Activated T-cell treated with anti-CD3 and anti-CD28 coated beads, Interleukin-2, amount 50 U/mL, for 24 hours (primary cell): Measurements from ENCODE around the gene CCDC169.
"Not testable (repeated sequence)": the region's sequence is repeated elsewhere in the genome, so short reads cannot be mapped to it uniquely, and the experiment has no call there.

Experiments
- DNase-seq: peaks from one replicate; pipeline ENCODE4 v3.0.0-alpha.2; 2020
- H3K27ac Mint-ChIP-seq: 2 replicates; pipeline ENCODE4 v1.8.0; 2020; ENCODE audit warnings: mild to moderate bottlenecking, mixed read lengths
- H3K27me3 Mint-ChIP-seq: 2 replicates; pipeline ENCODE4 v1.8.0; 2020; ENCODE audit warnings: mixed read lengths
- H3K36me3 Mint-ChIP-seq: 2 replicates; pipeline ENCODE4 v1.8.0; 2020; ENCODE audit warnings: low read depth, mixed read lengths
- H3K4me1 Mint-ChIP-seq: 2 replicates; pipeline ENCODE4 v1.8.0; 2020; ENCODE audit warnings: low read depth, mixed read lengths
- H3K4me3 Mint-ChIP-seq: 2 replicates; pipeline ENCODE4 v1.8.0; 2020; ENCODE audit warnings: mild to moderate bottlenecking, moderate library complexity, mixed read lengths
- H3K9me3 Mint-ChIP-seq: 2 replicates; pipeline ENCODE4 v1.8.0; 2020; ENCODE audit warnings: mixed read lengths

The CCDC169 gene

GRCh38 chr13:36297366-36298338 lies at the start of gene CCDC169:
Gene CCDC169 (minus strand): TSS chr13:36297814. CDS start chr13:36297719, 95 bp downstream.
- DNase-seq = peak; percentile 71
- H3K4me1 Mint-ChIP-seq = peaks cover 16% of the 10 kb centered on the region
- H3K4me3 Mint-ChIP-seq = peak within 1 kb of the TSS; percentile 83
- H3K36me3 Mint-ChIP-seq = no peaks in the 10 kb centered on the region
- H3K27ac Mint-ChIP-seq = peak within 1 kb of the TSS; percentile 71
- peaks cover 36% of the 10 kb centered on the region for H3K27me3 Mint-ChIP-seq
- H3K9me3 Mint-ChIP-seq = no peaks in the 10 kb centered on the region

GRCh38 chr13:36346222-36347083 lies 48.8 kb upstream of the CCDC169 start, which contains the start of gene SPART:
Gene SPART (minus strand): TSS chr13:36346394. CDS start chr13:36335830, 10,564 bp downstream.
- DNase-seq = peak; percentile 87
- H3K27me3 Mint-ChIP-seq = peaks cover 2% of the 10 kb centered on the region
- H3K27ac Mint-ChIP-seq = peak within 1 kb of the TSS; percentile 94
- peaks cover 36% of the 10 kb centered on the region for H3K4me1 Mint-ChIP-seq
- peaks cover 5% of the 10 kb centered on the region for H3K36me3 Mint-ChIP-seq
- peak within 1 kb of the TSS; percentile 84 for H3K4me3 Mint-ChIP-seq
- no peaks in the 10 kb centered on the region for H3K9me3 Mint-ChIP-seq

DNA sequence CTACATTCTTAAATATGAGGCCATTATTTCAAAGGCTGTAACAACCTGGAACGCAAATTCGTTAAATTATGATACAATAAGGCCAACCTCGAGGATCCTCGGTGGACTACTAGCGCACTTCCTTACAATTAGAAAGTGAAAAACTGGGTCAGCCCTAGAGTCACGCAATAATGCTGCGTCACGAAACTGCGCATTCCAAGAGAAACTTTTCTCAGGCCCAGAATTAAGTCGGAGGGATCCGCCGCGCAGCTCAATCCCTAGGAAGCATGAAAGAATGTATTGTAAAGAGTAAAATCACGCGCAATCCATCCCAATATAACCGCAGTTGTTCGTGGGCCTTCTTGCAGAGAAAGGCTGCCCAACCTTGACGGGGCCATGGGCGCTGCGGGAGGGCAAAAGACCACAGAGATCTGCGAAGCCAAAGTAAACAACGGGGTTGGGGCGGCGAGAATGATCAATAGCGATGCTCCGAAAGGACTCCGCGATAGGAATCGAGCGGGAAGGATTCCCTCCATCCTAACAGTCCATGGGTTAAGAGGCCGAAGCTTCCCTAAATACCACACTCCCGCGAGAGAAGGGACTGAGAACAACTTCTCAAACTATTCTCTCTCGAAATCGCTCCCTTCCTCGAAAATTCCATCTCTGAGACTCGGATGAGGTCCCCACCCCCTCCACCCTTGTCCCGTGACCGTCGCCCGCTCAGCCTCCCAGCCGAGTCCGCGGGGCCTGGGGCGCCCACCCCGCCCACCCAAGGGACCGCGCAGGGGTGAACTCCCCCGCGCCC lies 48.0 kb upstream of the CCDC169 start:
- Mint-ChIP-seq H3K4me3 (peak overlapping the region; percentile 84), H3K36me3 (peaks cover 5% of the 10 kb centered on the region), H3K27ac (peak overlapping the region; percentile 94), H3K9me3 (no peaks in the 10 kb centered on the region), H3K4me1 (peaks cover 41% of the 10 kb centered on the region), H3K27me3 (peaks cover 2% of the 10 kb centered on the region)
- peak; percentile 59 for DNase-seq

DNA sequence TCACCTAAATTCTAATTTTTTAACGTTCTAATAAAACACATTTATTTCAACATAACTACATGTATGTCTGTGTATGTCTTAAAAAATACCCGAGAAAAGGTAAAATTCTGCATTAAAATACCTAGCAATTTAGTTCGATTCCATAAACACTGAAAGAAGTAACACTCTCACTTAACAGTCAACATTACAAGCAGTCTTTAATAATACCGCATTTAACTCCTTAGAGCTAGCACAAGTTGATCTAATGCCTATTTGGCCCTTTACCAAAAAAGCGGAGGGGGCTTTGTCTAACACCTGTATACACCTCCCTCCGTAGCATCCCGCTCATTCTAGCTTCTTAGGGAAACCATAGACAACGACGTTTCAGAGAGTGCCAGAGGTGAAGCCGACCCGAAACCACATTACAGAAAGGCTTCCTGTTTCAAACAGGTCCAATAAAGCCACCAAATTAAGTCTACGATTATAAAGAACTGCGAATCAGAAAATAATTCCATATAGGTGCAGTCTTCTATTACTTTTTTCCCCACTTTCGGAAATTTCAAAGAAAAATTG lies 47.3 kb upstream of the CCDC169 start:
- DNase-seq = no peak
- peaks cover 43% of the 10 kb centered on the region for H3K4me1 Mint-ChIP-seq
- H3K27ac Mint-ChIP-seq = peak overlapping the region; percentile 94
- H3K4me3 Mint-ChIP-seq = peak overlapping the region; percentile 84
- H3K36me3 Mint-ChIP-seq = peaks cover 5% of the 10 kb centered on the region
- H3K9me3 Mint-ChIP-seq = no peaks in the 10 kb centered on the region
- peaks cover 2% of the 10 kb centered on the region for H3K27me3 Mint-ChIP-seq

DNA sequence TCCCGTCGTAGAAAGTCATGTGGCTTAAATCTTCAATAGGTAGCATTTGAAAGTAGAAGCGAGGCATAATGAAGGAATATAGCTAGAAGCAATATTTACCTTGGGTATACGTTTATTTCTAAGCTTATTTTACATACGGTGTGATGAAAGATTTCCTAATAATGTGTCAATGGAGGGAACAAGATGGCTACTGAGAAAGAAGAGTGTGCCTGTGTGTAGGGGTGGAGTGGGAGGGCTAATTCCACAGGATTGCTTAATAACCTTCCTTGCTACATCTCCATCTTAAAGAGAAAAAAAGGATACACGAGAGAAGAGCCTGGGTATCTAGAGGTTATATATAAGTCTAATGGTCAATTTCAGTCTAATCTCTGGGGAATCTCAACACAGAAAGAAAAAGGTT lies 46.6 kb upstream of the CCDC169 start:
- peaks cover 43% of the 10 kb centered on the region for H3K4me1 Mint-ChIP-seq
- H3K9me3 Mint-ChIP-seq = no peaks in the 10 kb centered on the region
- H3K36me3 Mint-ChIP-seq = peaks cover 5% of the 10 kb centered on the region
- DNase-seq = no peak
- H3K27ac Mint-ChIP-seq = no peak overlapping the region
- H3K27me3 Mint-ChIP-seq = peaks cover 2% of the 10 kb centered on the region
- H3K4me3 Mint-ChIP-seq = peak overlapping the region; percentile 84

DNA sequence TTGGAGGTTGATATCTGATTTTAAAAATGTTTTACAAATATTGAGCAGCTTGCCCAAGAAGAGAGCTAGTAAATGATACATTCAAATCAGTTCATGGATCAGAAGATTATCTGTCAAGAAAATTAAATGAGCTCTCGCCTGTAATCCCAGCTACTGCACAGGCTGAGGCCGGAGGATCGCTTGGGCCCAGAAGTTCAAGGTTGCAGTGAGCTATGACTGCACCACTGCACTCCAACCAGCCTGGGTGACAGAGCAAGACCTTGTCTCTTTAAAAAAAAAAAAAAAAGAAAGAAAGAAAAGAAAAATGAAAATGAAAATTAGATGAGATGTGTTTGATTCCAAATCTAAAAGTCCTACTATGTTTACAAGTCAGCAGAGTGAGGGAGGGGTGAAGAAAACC lies 46.2 kb upstream of the CCDC169 start:
- no peaks in the 10 kb centered on the region for H3K9me3 Mint-ChIP-seq
- DNase-seq = no peak
- H3K36me3 Mint-ChIP-seq = peaks cover 5% of the 10 kb centered on the region
- peaks cover 2% of the 10 kb centered on the region for H3K27me3 Mint-ChIP-seq
- H3K4me1 Mint-ChIP-seq = peaks cover 47% of the 10 kb centered on the region
- peak overlapping the region; percentile 84 for H3K4me3 Mint-ChIP-seq
- no peak overlapping the region for H3K27ac Mint-ChIP-seq

DNA sequence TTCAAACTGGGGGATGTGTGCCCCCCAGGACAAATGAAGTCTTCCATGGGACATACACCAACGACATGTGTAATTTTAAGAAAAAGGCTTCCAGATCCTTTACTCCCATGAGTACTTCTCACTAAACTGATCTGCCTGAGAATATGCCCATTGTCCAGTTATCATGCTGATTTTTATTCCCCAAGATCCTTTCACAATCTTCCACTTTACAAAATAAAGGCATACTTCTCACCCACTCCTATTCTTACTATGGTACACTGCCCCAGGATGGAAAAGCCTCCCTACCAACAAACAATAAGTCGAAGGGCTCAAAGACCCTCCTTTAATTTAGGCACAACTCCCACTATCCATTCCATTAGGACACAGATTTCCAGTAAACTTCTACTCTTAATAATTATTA lies 45.1 kb upstream of the CCDC169 start:
- DNase-seq = no peak
- Mint-ChIP-seq H3K4me1 (peaks cover 55% of the 10 kb centered on the region), H3K27ac (no peak overlapping the region), H3K9me3 (no peaks in the 10 kb centered on the region), H3K36me3 (peaks cover 8% of the 10 kb centered on the region), H3K27me3 (peaks cover 2% of the 10 kb centered on the region), H3K4me3 (no peak overlapping the region)

DNA sequence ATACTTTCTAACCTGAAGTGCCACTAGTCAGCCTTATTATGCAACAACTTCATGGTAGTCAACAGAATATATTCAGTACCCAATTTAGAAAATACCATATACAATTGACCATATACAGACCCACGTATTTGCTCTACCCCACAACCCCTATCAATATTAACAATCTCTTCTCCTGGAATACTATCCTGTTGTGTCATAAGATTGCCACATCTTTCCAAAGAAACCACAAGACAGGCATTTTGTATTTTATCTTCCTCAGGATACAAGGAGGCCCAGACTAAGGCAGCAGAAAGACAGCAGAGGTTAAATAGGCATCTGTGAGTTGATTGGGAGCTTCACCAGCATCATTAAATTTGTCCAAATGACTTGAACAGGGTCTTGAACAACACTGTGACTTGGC lies 44.1 kb upstream of the CCDC169 start:
- no peak for DNase-seq
- Mint-ChIP-seq H3K36me3 (peaks cover 15% of the 10 kb centered on the region), H3K4me1 (peaks cover 60% of the 10 kb centered on the region), H3K4me3 (no peak overlapping the region), H3K9me3 (peaks cover 2% of the 10 kb centered on the region), H3K27me3 (peaks cover 2% of the 10 kb centered on the region), H3K27ac (no peak overlapping the region)

- Mint-ChIP-seq H3K4me1 (peaks cover 68% of the 10 kb centered on the region), H3K4me3 (no peak overlapping the region), H3K9me3 (peaks cover 2% of the 10 kb centered on the region), H3K27me3 (peaks cover under 1% of the 10 kb centered on the region), H3K36me3 (peaks cover 19% of the 10 kb centered on the region), H3K27ac (no peak overlapping the region)
- no peak for DNase-seq
Measured at GRCh38 chr13:36339600-36340155, 42.1 kb upstream of the CCDC169 start.

GRCh38 chr13:36337938-36338641 lies 40.5 kb upstream of the CCDC169 start:
- Mint-ChIP-seq H3K4me1 (peaks cover 69% of the 10 kb centered on the region), H3K4me3 (no peak overlapping the region), H3K27me3 (no peaks in the 10 kb centered on the region), H3K27ac (no peak overlapping the region), H3K36me3 (peaks cover 30% of the 10 kb centered on the region), H3K9me3 (peaks cover 2% of the 10 kb centered on the region)
- no peak for DNase-seq

GRCh38 chr13:36332986-36333385 lies 35.4 kb upstream of the CCDC169 start:
- Mint-ChIP-seq H3K4me3 (no peak overlapping the region), H3K36me3 (peaks cover 64% of the 10 kb centered on the region), H3K27ac (no peak overlapping the region), H3K9me3 (peaks cover 2% of the 10 kb centered on the region), H3K27me3 (no peaks in the 10 kb centered on the region), H3K4me1 (peaks cover 44% of the 10 kb centered on the region)
- no peak for DNase-seq

GRCh38 chr13:36332255-36332654 lies 34.6 kb upstream of the CCDC169 start:
- H3K9me3 Mint-ChIP-seq, DNase-seq, H3K27me3 Mint-ChIP-seq, H3K4me3 Mint-ChIP-seq, H3K27ac Mint-ChIP-seq: not testable (repeated sequence)
- Mint-ChIP-seq H3K36me3 (peaks cover 62% of the 10 kb centered on the region), H3K4me1 (peaks cover 38% of the 10 kb centered on the region)

DNA sequence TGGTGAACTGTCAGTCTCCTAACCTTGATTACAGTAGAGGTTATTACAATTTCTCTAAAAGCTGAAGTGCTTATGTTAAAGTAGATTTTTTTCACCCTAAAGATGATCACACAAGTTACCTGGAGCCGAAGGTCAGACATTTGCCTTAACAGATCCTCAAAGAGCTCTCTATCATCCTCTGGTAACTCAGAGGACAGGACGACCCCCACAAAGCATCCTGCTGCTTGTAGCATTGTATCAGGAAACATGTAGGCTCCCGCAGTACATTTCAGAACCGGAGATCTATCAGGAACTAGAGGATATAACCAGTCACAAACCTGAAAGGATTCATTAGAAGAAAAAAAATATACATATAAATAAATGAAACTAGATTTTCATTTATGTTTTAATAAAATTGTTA lies 33.7 kb upstream of the CCDC169 start:
- H3K4me3 Mint-ChIP-seq = no peak overlapping the region
- no peaks in the 10 kb centered on the region for H3K27me3 Mint-ChIP-seq
- peaks cover 68% of the 10 kb centered on the region for H3K36me3 Mint-ChIP-seq
- H3K4me1 Mint-ChIP-seq = peaks cover 29% of the 10 kb centered on the region
- no peak for DNase-seq
- H3K9me3 Mint-ChIP-seq = no peaks in the 10 kb centered on the region
- H3K27ac Mint-ChIP-seq = peak overlapping the region; percentile 57
